ENCODE results near the gene CLSTN2.

The CLSTN2 gene

DNA sequence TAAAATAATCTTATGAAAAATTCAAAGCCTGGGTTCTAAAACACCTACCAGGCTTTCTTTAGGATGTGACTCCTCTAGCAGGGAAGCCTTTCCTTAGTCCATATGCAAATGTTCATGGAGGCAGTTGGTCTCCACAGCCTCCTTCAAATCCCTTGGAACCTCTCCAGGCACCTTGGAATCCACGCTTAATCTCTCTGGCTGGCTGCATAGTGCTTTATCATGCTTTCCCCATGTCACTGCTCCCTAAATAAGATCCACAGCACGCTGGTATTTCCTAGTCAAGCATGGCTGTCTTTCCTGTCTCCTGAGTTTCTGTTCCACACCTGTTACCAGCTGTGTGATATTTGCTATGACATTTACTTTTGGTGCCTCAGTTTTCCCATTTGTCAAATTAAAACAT is 71.3 kb downstream of the CLSTN2 start:
- no peak for TF ChIP-seq ZNF274 (IDR thresholded peaks at IDR 0.05; ENCODE audit: low read depth, low read length)
- no peak overlapping the region for H3K4me3 ChIP-seq (ENCODE audit: low read length)

DNA sequence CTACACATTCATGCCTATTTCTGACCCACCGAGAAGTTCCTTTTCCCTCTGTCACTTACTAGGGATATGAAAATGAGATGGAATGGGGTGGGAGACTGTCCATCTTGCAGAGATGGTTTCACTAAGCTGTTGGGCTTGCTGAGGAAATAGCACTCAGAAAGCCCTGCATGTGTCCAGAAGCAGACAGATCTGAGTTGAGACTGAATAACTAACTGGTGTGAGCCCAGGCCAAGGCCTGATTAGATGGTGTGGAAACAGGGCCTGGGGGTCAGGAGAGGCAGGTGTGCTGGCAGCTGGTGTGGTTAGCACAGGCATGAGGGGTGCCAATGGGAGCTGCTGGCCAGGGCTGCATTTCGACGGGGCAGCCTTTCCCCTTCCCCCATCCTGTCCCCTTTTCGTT is 72.1 kb downstream of the CLSTN2 start:
- no peak for TF ChIP-seq ZNF274 (IDR thresholded peaks at IDR 0.05; ENCODE audit: low read depth, low read length)
- H3K4me3 ChIP-seq (ENCODE audit: low read length): no peak overlapping the region

DNA sequence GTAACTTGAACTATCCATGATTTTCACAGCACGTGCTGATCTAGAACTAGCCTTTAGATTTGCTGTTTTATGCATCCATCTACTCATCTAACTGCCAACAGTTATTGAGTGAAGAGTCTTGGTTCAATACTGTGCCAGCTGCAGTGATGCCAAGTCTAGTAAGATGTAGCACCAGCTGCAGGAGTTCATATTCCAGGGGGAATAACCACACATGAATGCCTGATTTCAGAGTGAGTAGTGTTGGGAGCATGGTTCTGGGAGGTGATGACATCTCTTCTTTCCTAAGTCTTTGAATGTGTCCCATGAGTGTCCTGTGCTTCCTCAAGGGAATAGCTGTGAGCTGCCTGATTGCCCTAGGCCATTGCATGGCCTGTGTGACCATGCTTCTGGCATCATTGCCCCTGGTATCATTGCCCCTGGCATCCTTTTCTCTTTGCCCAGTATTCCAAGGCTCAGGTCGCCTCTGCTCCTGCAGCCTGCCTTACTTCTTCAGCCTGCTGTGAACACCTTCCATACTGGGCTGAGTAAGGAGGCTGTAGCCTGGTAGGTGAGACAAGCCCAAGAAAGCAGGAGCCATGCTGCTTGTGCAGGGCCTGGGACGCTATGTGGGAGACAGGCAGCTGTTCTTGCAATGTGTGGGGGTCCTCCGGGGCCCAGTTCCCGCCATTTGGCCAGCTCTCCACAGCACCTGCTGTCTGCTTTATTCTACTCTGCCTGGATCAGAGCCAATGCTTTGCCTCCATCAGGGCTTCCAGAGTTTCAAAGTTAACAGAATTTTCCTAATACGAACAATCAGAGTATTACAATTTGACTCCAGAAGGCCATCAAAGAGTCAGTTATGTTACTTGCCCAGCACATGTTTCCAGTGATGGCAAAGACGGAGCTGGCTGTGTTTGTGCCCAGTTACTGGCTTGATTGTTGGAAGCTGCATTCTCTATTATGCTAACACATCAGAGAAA is 73.2 kb downstream of the CLSTN2 start:
- H3K4me3 ChIP-seq (ENCODE audit: low read length): no peak overlapping the region
- no peak for TF ChIP-seq ZNF274 (IDR thresholded peaks at IDR 0.05; ENCODE audit: low read depth, low read length)

DNA sequence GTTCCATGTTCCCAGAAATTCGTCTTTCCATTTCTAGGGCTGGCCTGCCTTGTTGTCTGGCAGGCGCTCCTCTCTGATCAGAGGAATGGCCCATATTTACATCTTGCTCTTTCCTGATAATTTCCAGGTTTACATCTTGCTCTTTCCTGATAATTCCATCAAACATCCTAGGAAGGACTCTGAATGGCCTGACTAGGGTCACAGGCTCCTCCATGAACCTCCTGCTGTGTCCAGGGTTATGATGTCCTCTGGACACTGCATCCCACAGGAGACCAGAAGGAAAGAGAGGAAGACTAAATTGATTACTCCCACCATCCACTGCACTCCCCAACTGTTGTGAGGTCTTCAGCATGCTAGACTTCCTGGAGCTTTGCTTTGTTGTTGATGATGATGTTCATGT is 75.4 kb downstream of the CLSTN2 start:
- no peak for TF ChIP-seq ZNF274 (IDR thresholded peaks at IDR 0.05; ENCODE audit: low read depth, low read length)
- H3K4me3 ChIP-seq (ENCODE audit: low read length): no peak overlapping the region

DNA sequence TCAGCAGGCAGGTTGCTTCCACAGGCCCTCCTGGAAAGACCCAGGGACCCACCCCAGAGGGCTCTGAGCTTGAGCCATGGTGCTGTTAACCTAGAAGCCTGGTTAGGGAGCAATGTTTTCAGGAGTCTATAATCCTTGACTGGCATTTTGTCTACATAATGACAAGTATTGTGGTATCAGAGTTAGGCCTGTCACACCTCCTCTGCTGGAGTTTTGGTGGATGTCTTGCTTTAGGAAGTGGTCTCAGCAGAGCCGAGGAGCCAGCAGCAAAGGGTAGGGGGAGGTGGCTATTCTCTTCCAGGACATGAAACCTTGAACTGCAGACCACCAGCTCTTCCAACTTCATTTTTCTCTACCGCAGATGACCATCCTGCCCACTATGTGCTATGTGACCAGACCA is 76.1 kb downstream of the CLSTN2 start:
- H3K4me3 ChIP-seq (ENCODE audit: low read length): no peak overlapping the region
- no peak for TF ChIP-seq ZNF274 (IDR thresholded peaks at IDR 0.05; ENCODE audit: low read depth, low read length)

DNA sequence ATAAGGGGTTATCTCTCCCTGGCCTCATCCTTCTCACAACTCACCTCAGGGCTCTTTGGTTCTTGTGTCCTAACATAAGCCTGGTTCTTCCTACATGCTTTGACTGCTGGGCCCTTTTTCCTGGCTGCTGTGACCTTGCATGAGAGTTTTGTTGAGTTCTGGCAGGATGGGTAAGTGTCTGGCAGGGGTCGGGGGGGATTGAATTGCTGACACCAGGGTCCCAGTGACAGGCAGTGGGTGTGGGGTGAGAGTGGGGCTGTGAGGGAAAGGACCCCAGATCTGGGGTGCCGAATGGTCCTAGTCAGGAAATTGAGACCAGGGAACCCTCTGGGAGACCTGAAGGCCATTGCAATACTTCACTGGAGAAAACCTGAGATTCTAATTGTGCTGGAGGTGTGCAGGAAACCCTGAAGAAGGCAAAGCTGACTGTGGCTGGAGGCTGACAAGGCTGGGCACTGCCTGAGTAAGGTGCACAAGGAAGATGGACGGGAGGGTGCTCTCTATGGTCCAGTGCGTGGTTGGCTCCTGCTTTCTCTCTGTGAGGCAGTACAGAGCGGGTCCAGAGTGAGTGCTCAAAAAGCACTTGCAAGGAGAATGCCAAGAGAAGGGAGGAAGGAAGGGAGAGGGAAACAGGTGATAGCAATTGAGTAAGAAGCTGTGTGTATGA is 76.8 kb downstream of the CLSTN2 start:
- H3K4me3 ChIP-seq (ENCODE audit: low read length): no peak overlapping the region
- no peak for TF ChIP-seq ZNF274 (IDR thresholded peaks at IDR 0.05; ENCODE audit: low read depth, low read length)

DNA sequence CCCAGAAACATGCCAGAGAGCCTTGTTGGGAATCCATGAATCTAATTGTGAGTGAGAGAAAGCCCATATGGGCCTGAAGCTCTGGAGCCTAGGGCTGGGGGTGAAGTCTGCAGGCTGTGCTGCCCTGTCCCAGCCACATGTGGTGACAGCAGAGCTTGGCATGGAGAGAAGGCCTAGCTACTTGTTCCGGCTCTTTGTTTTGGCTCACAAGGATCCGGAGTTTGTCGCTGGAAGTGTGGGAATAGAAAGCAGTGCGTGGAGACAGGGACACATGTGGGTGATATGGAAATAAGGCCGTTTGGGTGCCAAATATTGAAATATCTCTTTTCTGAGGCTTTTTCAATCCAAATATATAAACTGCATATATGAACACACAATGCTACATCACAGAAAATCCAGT is 78.2 kb downstream of the CLSTN2 start:
- no peak for TF ChIP-seq ZNF274 (IDR thresholded peaks at IDR 0.05; ENCODE audit: low read depth, low read length)
- no peak overlapping the region for H3K4me3 ChIP-seq (ENCODE audit: low read length)

DNA sequence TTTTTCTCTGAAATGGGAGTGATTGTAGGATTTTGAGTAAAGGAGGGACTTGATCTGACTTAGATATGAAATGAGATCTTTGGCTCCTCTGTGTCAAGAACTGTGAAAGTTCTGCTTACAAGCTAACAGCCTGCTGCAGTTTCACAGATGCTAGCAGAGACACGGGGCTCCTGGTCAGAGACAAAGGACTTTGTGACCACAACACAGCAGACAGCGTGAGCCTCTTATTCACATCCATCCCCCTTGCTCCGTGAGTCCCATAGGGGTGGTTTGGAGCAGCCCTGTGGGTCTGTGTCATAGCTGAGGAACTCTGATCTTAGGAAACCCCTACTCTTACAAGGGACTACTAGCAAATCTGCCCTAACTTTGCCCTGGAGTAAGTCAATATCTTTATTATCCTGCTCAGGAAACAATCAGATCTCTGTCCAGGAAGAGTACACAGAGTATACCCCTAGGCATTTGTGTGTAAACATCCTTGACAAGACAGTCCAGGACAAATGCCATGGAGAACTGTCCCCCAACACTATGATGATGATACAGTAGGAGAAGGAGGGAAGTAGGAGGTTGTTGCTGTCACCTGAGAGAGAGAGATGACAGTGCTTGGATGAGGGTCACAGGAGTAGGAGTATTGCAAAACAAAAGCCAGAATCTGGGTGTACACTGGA is 80.0 kb downstream of the CLSTN2 start:
- TF ChIP-seq ZNF274 (IDR thresholded peaks at IDR 0.05; ENCODE audit: low read depth, low read length): no peak
- H3K4me3 ChIP-seq (ENCODE audit: low read length): no peak overlapping the region

DNA sequence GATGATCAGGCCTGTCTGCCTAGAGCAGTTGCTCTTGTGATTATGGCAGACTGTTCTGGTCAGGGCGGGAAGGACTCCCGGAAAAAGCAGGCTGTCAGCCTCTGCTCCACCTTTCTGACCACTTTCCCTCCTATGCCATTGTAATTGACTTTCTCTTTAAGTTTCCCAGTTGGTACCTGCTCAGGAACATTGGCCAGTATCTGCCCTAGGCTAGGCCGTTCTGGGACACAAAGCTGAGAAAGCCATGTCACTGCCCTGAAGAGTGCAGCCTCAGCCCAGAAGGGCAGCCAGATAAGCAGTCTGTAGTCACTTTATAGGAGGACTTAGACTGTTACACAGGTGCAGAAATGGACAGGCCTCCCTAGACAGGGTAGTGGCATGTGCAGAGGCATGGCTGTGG is 80.8 kb downstream of the CLSTN2 start:
- no peak for TF ChIP-seq ZNF274 (IDR thresholded peaks at IDR 0.05; ENCODE audit: low read depth, low read length)

DNA sequence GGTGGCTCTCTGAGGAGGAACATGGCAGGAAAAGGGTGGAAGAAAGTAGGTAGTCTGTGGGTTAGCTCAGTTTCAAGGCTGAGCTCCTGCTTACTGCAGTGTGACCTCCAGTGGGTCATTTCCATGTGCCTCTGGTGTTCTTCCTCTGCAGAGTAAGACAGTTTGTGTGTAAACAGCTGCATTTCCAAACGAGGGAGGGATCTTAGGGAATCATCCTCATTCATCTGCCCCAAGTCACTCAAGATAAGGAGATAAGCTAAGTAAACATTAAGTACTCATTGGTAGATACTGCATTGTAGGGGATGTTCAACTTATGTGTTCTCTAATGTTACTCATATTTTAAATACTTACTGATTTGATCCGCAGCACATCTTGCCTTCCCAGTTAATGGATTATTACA is 83.6 kb downstream of the CLSTN2 start:
- TF ChIP-seq ZNF274 (IDR thresholded peaks at IDR 0.05; ENCODE audit: low read depth, low read length): no peak
- H3K4me3 ChIP-seq (ENCODE audit: low read length): no peak overlapping the region

More for the DNA sequence above, 80.8 kb downstream of the CLSTN2 start:
- no peak overlapping the region for H3K4me3 ChIP-seq (ENCODE audit: low read length)

DNA sequence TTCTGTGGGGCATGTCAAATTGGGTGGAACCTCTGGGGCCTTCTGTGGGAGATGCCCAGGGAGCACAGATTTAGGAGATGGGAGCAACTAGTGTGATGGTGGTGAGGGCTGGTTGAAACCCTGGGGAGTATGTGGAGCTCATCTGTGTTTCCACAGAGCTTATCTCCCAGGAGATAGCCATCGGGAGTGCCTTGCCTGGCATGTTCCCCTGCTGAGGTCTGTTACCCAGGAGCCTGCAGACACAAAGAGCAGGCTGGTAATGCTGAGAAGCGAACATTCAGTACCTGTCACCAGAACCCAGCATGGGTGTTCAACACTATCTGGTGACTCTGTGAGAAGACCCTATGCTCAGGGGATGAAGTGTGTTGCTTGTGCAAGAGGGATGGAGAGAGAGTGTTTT is 85.0 kb downstream of the CLSTN2 start:
- TF ChIP-seq ZNF274 (IDR thresholded peaks at IDR 0.05; ENCODE audit: low read depth, low read length): no peak
- H3K4me3 ChIP-seq (ENCODE audit: low read length): no peak overlapping the region

DNA sequence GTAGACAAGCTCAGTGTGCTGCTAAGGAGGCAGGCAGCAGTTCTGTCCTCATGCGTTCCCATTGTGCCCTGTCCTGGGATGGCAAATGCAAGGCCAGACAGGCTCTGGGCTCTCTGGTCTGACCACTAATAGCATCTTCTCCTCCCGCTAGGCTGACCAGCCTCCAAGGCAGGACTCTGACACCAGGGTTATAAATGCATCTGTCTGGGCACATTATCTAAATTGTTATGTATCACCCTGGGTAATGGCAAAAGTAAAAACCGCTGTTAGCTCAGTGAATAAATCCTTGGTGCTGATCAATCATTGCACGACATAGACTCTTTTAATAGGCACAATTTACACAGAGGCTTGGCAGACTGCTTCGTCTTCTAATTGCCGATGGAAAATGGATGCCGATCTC is 85.6 kb downstream of the CLSTN2 start:
- H3K4me3 ChIP-seq (ENCODE audit: low read length): no peak overlapping the region
- TF ChIP-seq ZNF274 (IDR thresholded peaks at IDR 0.05; ENCODE audit: low read depth, low read length): no peak

DNA sequence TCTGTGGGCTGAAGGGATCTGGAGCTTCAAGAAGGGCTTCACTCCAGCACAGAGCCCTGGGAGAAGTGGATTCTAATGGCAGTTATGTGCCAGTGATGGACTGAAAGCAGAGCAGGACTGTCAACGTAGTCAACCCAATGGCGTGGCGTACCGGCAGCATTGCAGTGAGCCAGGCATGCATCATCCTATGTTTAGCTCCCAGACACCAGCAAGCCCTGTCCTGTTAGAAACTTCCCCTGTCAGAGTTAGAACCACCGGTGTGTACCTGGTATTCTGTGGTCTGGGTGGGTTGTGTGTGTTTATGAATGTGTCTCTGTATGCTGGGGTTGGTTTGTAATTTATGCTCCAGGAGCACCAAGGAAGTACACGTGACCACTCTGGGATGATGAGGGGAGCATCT is 86.3 kb downstream of the CLSTN2 start:
- TF ChIP-seq ZNF274 (IDR thresholded peaks at IDR 0.05; ENCODE audit: low read depth, low read length): no peak
- no peak overlapping the region for H3K4me3 ChIP-seq (ENCODE audit: low read length)

DNA sequence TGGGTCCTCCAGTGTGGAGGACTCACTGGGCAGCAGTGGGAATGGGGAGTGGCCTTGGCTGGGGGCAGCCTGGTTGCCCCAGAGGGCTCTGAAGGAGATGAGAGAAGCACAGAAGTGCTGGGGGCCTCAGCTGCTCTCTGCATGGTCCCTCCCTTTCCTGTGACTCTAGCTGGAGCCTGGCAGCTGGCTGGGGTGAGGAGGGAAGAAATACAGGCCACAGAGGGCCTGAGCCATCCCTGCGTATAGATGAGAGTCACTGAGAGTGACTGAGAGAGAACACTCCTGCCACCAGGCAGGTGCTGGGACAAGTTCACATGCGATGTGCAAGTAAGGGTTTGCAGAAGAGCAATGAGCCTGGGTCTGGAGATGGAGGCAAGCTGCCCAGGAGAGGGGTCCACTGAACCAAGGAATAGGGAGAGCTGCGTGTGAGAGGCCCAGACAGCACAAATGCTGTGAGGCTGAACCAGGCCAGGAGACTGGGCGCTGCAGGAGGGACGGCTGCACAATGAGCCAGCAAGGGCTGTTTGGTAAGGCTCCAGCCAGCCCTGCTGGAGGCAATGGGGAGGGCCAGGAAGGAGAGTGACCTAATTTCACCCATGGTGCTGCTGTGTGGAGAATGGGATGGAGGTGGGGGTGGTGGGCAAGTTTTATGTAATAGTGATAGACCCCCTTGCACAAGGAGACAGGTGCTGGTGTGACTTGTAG is 87.2 kb downstream of the CLSTN2 start:
- TF ChIP-seq ZNF274 (IDR thresholded peaks at IDR 0.05; ENCODE audit: low read depth, low read length): no peak
- no peak overlapping the region for H3K4me3 ChIP-seq (ENCODE audit: low read length)
